Fibroblast of pulmonary artery (primary cell): ENCODE results near the gene MPDZ.
A peak's percentile ranks its signal among the peaks of the same experiment; 100 is the strongest.

Source experiments
- DNase-seq: peaks from one replicate; pipeline ENCODE4 v3.0.0-alpha.2; 2010; ENCODE audit warnings: low read depth
- H3K4me3 ChIP-seq: replicated peaks from 2 replicates; pipeline ENCODE4 v1.5.1; 2011; ENCODE audit warnings: low read depth, mild to moderate bottlenecking, control low read depth, low read length, moderate library complexity
- TF ChIP-seq, protein P1 (sequence below): IDR thresholded peaks from 2 replicates; pipeline ENCODE4 v1.5.1; 2011; ENCODE audit warnings: mild to moderate bottlenecking, control low read depth, low read length, inconsistent platforms; ENCODE audit errors: missing control alignments

The MPDZ gene

DNA sequence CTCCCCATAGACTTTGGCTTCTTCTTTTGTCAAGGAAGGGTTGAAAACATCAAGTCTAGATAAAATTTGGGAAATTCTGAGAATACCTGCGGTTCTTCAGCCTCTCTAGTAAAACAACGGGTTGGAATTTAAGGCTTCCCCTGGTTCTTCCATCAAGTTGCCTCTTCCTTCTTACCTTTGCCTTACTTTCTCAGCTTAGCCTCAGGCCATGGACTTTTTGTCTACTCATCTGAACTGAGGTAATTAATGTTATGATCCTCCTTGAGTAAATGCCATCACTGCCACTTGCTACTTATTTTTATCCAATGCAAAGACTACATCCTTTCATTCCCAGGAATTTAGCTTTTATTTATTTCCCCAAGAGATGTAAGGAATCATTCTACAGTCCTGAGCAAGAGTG is 184.4 kb downstream of the MPDZ start:
- no peak for DNase-seq
- no peak overlapping the region for H3K4me3 ChIP-seq
- TF ChIP-seq, protein P1, sequence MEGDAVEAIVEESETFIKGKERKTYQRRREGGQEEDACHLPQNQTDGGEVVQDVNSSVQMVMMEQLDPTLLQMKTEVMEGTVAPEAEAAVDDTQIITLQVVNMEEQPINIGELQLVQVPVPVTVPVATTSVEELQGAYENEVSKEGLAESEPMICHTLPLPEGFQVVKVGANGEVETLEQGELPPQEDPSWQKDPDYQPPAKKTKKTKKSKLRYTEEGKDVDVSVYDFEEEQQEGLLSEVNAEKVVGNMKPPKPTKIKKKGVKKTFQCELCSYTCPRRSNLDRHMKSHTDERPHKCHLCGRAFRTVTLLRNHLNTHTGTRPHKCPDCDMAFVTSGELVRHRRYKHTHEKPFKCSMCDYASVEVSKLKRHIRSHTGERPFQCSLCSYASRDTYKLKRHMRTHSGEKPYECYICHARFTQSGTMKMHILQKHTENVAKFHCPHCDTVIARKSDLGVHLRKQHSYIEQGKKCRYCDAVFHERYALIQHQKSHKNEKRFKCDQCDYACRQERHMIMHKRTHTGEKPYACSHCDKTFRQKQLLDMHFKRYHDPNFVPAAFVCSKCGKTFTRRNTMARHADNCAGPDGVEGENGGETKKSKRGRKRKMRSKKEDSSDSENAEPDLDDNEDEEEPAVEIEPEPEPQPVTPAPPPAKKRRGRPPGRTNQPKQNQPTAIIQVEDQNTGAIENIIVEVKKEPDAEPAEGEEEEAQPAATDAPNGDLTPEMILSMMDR: no peak

DNA sequence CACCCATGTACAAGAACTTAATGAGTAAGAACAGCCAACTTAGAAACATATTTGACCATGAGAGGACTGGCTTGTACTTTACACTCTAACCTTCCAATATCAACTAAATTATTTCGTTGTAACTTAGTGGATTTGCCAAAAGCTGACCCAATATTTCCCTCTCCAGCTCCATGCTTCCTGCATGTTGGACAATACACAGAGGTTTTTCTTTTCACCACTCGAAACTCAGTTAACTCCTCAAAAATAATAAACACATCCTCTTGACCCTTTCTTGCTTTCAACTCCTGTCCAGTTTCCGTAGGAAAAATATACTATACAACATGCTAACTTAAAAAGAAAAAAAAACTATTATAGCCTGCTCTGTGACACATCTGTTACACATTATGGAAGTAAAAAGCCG is 188.9 kb downstream of the MPDZ start:
- no peak overlapping the region for H3K4me3 ChIP-seq
- no peak for DNase-seq
- TF ChIP-seq, protein P1: no peak

GRCh38 chr9:13089666-13090065 is 189.8 kb downstream of the MPDZ start:
- no peak for DNase-seq

GRCh38 chr9:13088720-13089427 is 190.6 kb downstream of the MPDZ start:
- H3K4me3 ChIP-seq: peak overlapping the region; percentile 32
- TF ChIP-seq, protein P1: peak; percentile 64
- peak; percentile 80 for DNase-seq

More at GRCh38 chr9:13089666-13090065, 189.8 kb downstream of the MPDZ start:
- TF ChIP-seq, protein P1: no peak
- H3K4me3 ChIP-seq: no peak overlapping the region

DNA sequence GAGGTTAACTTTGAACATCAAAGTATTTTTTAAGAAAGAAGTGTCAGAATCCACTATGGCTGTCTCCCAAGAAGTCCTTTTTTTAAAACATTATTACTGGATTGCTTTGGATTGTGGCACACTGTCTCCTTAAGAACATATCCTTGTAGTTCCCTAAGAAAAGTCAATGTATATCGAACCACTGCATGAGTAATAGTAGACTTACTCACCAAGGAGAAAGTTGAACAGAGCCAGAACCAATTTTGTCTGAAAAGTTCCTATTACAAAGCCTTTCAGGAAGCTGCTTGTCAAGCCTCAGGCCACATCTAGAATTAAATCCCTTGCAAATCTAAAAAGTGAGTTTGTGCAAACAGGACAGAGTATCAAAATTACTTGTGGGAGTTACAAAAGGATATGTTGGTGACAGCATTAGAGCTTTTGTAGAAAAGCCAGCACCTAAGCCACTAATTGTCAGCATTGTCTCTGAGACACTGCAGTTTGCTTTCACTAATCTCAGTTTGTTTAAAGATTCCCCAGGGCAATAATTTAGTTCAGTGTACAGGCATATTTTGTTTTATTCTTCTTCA is 195.4 kb downstream of the MPDZ start:
- TF ChIP-seq, protein P1: no peak
- peak; percentile 46 for DNase-seq
- no peak overlapping the region for H3K4me3 ChIP-seq

DNA sequence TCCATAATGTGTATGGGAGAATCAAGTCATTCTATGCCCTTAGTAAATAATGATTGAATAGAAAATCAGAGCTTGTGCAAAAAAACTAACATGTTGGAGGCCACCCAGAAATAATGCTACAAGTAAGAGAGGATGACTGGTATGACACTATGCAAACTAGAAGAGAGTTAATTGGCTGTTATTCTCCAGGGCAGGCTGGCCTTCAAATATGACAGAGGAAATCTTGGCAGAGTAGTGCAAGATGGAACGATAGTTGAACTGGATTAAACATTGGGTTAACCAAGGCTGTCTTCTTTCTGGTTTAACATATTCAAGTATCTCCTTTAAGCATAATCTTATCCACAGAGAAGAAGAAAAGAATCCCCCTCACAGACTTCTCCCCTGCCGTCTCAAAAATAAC is 196.1 kb downstream of the MPDZ start:
- DNase-seq: no peak
- TF ChIP-seq, protein P1: no peak
- H3K4me3 ChIP-seq: no peak overlapping the region

GRCh38 chr9:13082796-13083195 is 196.7 kb downstream of the MPDZ start:
- no peak for DNase-seq
- TF ChIP-seq, protein P1: no peak
- no peak overlapping the region for H3K4me3 ChIP-seq
